Stimulated activated CD8-positive, alpha-beta memory T cell treated with anti-CD3 and anti-CD28 coated beads, Interleukin-7, amount 100 ng/mL, for 4 hours (primary cell): ENCODE measurements around the gene PLEKHG4B.

Source experiments
- DNase-seq, 2 donors: peaks; one replicate each; pipeline ENCODE4 v3.0.0-alpha.2; 2020; ENCODE audit warnings: low read depth in 2 of 2

PLEKHG4B gene

GRCh38 chr5:75331-76320 is 16.3 kb upstream of the PLEKHG4B start:
- no peak for DNase-seq

- no peak for DNase-seq
These were observed 15.4 kb upstream of the PLEKHG4B start for GRCh38 chr5:76358-77169.

GRCh38 chr5:77170-77501 is 14.8 kb upstream of the PLEKHG4B start:
- DNase-seq, result no peak

GRCh38 chr5:77546-77945 is 14.4 kb upstream of the PLEKHG4B start:
- no peak for DNase-seq

- no peak for DNase-seq
These were observed 13.8 kb upstream of the PLEKHG4B start for GRCh38 chr5:77957-78804.

- DNase-seq, result no peak
These were observed 13.2 kb upstream of the PLEKHG4B start for GRCh38 chr5:78805-79149.

GRCh38 chr5:79263-79662 is 12.7 kb upstream of the PLEKHG4B start:
- DNase-seq, result no peak

GRCh38 chr5:79821-80220 is 12.1 kb upstream of the PLEKHG4B start:
- DNase-seq, result no peak

- no peak for DNase-seq
These were observed 10.5 kb upstream of the PLEKHG4B start for GRCh38 chr5:81391-82021.

GRCh38 chr5:82097-82496 is 9.9 kb upstream of the PLEKHG4B start:
- DNase-seq, result no peak

GRCh38 chr5:82570-82969 is 9.4 kb upstream of the PLEKHG4B start:
- DNase-seq, result no peak

- no peak for DNase-seq
These were observed 8.9 kb upstream of the PLEKHG4B start for GRCh38 chr5:83029-83428.

GRCh38 chr5:85334-85995 is 6.5 kb upstream of the PLEKHG4B start:
- no peak for DNase-seq

GRCh38 chr5:89337-90286 is 2.4 kb upstream of the PLEKHG4B start:
- no peak for DNase-seq

- no peak for DNase-seq
These were observed 1.1 kb upstream of the PLEKHG4B start for GRCh38 chr5:90590-91547.

GRCh38 chr5:92401-93220 is 643 bp downstream of the PLEKHG4B start:
- DNase-seq, result no peak

GRCh38 chr5:93221-93980 is 1.4 kb downstream of the PLEKHG4B start:
- no peak for DNase-seq
